ENCODE data around the gene CBLIF. TPM values are rescaled to one million over a fixed set of nuclear protein-coding genes. Genes with fewer than 3 reads are reported as not detected.
"Not testable (repeated sequence)": the region's sequence is repeated elsewhere in the genome, so short reads cannot be mapped to it uniquely, and the experiment has no call there.

Gene CBLIF
- not detected for total RNA-seq

DNA sequence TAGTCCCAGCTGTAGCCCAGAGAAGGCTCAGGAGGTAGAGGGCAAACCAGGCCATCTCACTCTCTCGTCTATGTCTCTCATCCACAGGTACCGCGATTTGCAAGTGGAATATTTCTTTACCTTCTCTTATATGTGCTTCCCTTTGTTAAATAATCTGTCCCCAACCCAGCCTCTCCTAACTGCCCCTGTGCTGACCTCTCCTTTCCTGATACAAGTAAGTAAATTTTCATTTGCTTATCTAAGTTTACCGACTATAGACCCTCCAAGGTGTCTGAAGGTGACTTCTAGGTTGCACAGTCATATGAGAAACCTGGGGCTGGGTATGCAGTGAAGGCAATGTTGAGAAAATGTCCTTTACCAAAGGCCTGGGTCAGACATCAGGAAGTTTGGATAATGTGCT is at the start of gene CBLIF:
TSS of gene CBLIF (minus strand) at position 101 of the 400 bp plus-strand sequence. CDS start at position 55, 46 bp downstream.
- intact Hi-C loops (cut with DNase I; ENCODE audit: low total_unique reads) = no loop called here
- H3K9me3 ChIP-seq = no peaks in the 10 kb centered on the region
- no peak for TF ChIP-seq POLR2A (IDR thresholded peaks at IDR 0.05)
- TF ChIP-seq POLR2AphosphoS5 (IDR thresholded peaks at IDR 0.05) = no peak
- TF ChIP-seq, protein P1, sequence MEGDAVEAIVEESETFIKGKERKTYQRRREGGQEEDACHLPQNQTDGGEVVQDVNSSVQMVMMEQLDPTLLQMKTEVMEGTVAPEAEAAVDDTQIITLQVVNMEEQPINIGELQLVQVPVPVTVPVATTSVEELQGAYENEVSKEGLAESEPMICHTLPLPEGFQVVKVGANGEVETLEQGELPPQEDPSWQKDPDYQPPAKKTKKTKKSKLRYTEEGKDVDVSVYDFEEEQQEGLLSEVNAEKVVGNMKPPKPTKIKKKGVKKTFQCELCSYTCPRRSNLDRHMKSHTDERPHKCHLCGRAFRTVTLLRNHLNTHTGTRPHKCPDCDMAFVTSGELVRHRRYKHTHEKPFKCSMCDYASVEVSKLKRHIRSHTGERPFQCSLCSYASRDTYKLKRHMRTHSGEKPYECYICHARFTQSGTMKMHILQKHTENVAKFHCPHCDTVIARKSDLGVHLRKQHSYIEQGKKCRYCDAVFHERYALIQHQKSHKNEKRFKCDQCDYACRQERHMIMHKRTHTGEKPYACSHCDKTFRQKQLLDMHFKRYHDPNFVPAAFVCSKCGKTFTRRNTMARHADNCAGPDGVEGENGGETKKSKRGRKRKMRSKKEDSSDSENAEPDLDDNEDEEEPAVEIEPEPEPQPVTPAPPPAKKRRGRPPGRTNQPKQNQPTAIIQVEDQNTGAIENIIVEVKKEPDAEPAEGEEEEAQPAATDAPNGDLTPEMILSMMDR (IDR thresholded peaks at IDR 0.05) = no peak
- no peak within 1 kb of the TSS for H3K4me3 ChIP-seq
- no peak for DNase-seq (ENCODE audit: low spot score in 2 of 2)
- H3K4me1 ChIP-seq = no peaks in the 10 kb centered on the region
- H3K36me3 ChIP-seq = no peaks in the 10 kb centered on the region
- H3K27ac ChIP-seq = no peak within 1 kb of the TSS
- H3K27me3 ChIP-seq = no peaks in the 10 kb centered on the region

DNA sequence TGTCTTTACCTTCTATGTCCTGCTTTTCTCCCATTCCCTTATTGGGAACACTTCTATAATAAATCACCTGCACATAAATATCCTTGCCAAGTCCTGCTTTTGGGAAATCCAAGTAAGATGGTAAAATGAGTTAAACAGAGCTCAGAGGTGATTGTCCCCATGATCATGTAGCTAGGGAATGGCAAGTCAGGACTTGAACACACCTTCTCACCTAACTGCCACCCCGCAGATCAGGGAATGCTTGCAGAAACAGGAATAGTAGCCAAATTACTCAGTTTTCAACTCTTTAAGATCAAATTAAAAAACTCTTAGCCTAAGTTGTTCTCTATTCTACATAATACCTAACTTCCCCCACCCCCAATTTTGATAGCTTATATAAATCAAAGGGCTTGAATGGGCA is 49.3 kb upstream of the CBLIF start:
- Histone ChIP-seq H3K4me3 (no peak overlapping the region), H3K27ac (no peak overlapping the region), H3K36me3 (no peaks in the 10 kb centered on the region), H3K9me3 (peaks cover 1 to 14% of the 10 kb centered on the region in 2 donors), H3K4me1 (no peaks in the 10 kb centered on the region), H3K27me3 (no peaks in the 10 kb centered on the region)
- intact Hi-C loops (cut with DNase I; ENCODE audit: low total_unique reads) = no loop called here
- DNase-seq (ENCODE audit: low spot score in 2 of 2) = no peak
- TF ChIP-seq, protein P1 (IDR thresholded peaks at IDR 0.05) = no peak
- TF ChIP-seq POLR2AphosphoS5 (IDR thresholded peaks at IDR 0.05) (no peak), POLR2A (IDR thresholded peaks at IDR 0.05) (no peak)

DNA sequence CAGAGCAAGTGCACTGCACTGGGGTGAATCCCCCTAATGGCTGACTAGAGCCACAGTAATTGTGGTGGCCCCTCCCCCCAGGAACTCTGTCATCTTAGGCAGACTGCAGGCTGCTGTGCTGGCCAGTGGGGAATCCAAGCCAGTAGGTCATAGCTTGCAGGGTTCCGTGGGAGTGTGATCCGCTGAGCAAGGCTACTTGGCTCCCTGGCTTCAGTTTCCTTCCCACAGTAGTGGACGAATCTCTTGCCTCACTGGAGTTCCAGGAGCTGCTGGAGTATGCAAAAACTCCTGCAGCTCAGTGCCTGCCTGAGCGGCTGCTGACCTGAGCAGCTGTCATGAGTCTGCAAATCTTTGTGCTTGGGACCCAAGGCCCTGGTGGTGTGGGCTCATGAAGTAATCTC is 46.5 kb upstream of the CBLIF start:
- H3K27me3 ChIP-seq = no peaks in the 10 kb centered on the region
- intact Hi-C loops (cut with DNase I; ENCODE audit: low total_unique reads) = no loop called here
- TF ChIP-seq, protein P1 (IDR thresholded peaks at IDR 0.05) = no peak
- TF ChIP-seq POLR2AphosphoS5 (IDR thresholded peaks at IDR 0.05) = no peak
- no peak for TF ChIP-seq POLR2A (IDR thresholded peaks at IDR 0.05)
- no peaks in the 10 kb centered on the region for H3K36me3 ChIP-seq
- no peak overlapping the region for H3K27ac ChIP-seq
- H3K4me3 ChIP-seq = no peak overlapping the region
- peaks cover 13 to 35% of the 10 kb centered on the region in 2 donors for H3K9me3 ChIP-seq
- DNase-seq (ENCODE audit: low spot score in 2 of 2) = no peak
- H3K4me1 ChIP-seq = no peaks in the 10 kb centered on the region

DNA sequence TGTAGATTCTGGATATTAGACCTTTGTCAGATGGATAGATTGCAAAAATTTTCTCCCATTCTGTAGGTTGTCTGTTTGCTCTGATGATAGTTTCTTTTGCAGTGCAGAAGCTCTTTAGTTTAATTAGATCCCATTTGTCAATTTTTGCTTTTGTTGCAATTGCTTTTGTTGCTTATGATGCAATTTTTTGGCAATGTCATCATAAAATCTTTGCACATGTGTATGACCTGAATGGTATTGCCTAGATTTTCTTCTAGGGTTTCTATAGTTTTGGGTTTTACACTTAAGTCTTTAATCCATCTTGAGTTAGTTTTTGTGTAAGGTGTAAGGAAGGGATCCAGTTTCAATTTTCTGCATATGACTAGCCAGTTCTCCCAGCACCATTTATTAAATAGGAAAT is 41.9 kb upstream of the CBLIF start:
- intact Hi-C loops (cut with DNase I; ENCODE audit: low total_unique reads) = not testable (repeated sequence)
- peaks cover 13 to 35% of the 10 kb centered on the region in 2 donors for H3K9me3 ChIP-seq

DNA sequence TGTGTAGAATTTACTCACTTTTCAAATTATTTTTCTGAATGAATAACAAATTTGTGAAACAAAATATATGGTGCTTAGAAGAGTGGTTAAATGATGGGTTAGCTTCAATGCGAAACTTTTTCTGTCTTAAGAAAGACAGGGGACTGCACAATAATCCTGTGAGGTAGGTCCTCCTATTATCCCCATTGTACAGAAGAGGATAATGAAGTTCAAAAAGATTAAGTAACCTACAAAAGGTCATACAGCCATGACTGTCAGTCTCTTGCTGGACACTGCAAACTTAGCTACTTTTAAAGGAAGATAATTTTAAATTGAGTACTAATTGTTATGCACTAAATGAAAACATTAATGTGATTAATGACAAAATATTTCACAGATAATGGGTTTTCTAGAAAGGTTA is 38.3 kb upstream of the CBLIF start:
- Histone ChIP-seq H3K27me3 (no peaks in the 10 kb centered on the region), H3K9me3 (peaks cover 3 to 11% of the 10 kb centered on the region in 2 donors), H3K36me3 (no peaks in the 10 kb centered on the region), H3K4me1 (no peaks in the 10 kb centered on the region), H3K27ac (no peak overlapping the region), H3K4me3 (no peak overlapping the region)
- intact Hi-C loops (cut with DNase I; ENCODE audit: low total_unique reads) = no loop called here
- no peak for DNase-seq (ENCODE audit: low spot score in 2 of 2)
- no peak for TF ChIP-seq POLR2A (IDR thresholded peaks at IDR 0.05)
- TF ChIP-seq, protein P1 (IDR thresholded peaks at IDR 0.05) = no peak
- TF ChIP-seq POLR2AphosphoS5 (IDR thresholded peaks at IDR 0.05) = no peak

More for the DNA sequence above, 41.9 kb upstream of the CBLIF start:
- not testable (repeated sequence) for H3K36me3 ChIP-seq; DNase-seq (ENCODE audit: low spot score in 2 of 2); H3K4me1 ChIP-seq; H3K27me3 ChIP-seq; H3K27ac ChIP-seq; H3K4me3 ChIP-seq

DNA sequence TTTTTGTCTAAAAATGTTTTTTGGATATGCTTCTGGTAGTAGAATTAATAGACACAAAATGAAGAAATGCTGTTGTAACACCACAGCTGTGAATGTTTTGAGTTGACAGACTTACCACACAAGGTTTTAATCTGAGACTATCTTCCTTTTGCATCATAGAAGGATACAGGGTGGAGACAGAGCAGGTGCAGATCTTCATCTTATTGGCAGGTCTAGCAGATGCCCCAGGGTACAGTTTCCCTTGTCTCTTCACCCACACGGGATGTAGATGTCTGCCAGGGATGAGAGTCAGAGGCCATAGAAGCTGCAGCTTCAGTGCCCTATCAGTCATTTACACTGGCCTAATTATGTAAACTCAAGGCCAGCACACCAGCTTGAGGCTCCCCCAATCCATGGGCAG is 34.3 kb upstream of the CBLIF start:
- Histone ChIP-seq H3K9me3 (no peaks in the 10 kb centered on the region), H3K36me3 (no peaks in the 10 kb centered on the region), H3K4me3 (no peak overlapping the region), H3K27me3 (no peaks in the 10 kb centered on the region), H3K4me1 (no peaks in the 10 kb centered on the region), H3K27ac (no peak overlapping the region)
- intact Hi-C loops (cut with DNase I; ENCODE audit: low total_unique reads) = no loop called here
- DNase-seq (ENCODE audit: low spot score in 2 of 2) = no peak
- TF ChIP-seq, protein P1 (IDR thresholded peaks at IDR 0.05) = no peak
- TF ChIP-seq POLR2A (IDR thresholded peaks at IDR 0.05) = no peak
- no peak for TF ChIP-seq POLR2AphosphoS5 (IDR thresholded peaks at IDR 0.05)

Measured in breast epithelium (tissue), 4 donors.